HCT116 (cell line): ENCODE data around the gene PIEZO2. TPM values are rescaled to one million over a fixed set of nuclear protein-coding genes. Genes with fewer than 3 reads are reported as not detected.

Experiments
- ATAC-seq: fragments of 200-7000 bp; cut with Tn5 transposase; 2 replicates; pipeline ENCODE4 v1.9.1; 2020; ENCODE audit warnings: mild to moderate bottlenecking, moderate library complexity
- BruUV-seq: library from RNA; stranded (reverse); fragments of 400-500 nt; replicated peaks from 2 replicates; lab custom pipeline; 2021; lab: Mats Ljungman, UMichigan
- CTCF ChIA-PET: fragments of 300-600 bp; sonication (Branson Sonifier 250); formaldehyde crosslinking; loops from one replicate; lab custom pipeline; 2021; ENCODE audit warnings: antibody characterized with exemption; lab: Charles Lee
- POLR2A ChIA-PET: fragments of 300-600, 350-600 bp; sonication (Branson Sonifier 250); formaldehyde crosslinking; loops from one replicate; lab custom pipeline; 2021; ENCODE audit warnings: antibody characterized with exemption; lab: Charles Lee
- RAD21 ChIA-PET, 2 experiments: fragments of 300-600 bp; sonication (Branson Sonifier 250); formaldehyde crosslinking; loops; one replicate each; lab custom pipeline; 2023; ENCODE audit warnings: low total read pairs in 2 of 2; ENCODE audit not compliant: uncharacterized antibody in 2 of 2, unreplicated experiment in 2 of 2, low non-redundant PET in 1 of 2; lab: Charles Lee
- DNase-seq: peaks from one replicate; pipeline ENCODE4 v3.0.0-alpha.2; 2010; ENCODE audit warnings: low read depth, low spot score
- H2AFZ ChIP-seq: fragments of 200-600 bp; shearing (Covaris generic), sonication (generic); 2 replicates; pipeline ENCODE4 v1.6.1; 2017; ENCODE audit warnings: low read depth, mixed run types, mixed read lengths, antibody characterized with exemption, low read length; ENCODE audit not compliant: poor library complexity, severe bottlenecking
- H3K27ac ChIP-seq: 2 replicates; pipeline ENCODE4 v1.5.1; 2012; ENCODE audit warnings: low read depth, low read length
- H3K27me3 ChIP-seq: fragments of 200-600 bp; sonication (generic); 2 replicates; pipeline ENCODE4 v1.6.1; 2016; ENCODE audit warnings: mixed run types, low read length, mixed read lengths; ENCODE audit not compliant: insufficient read depth
- H3K36me3 ChIP-seq, 2 experiments: fragments of 200-500 bp in 1 of 2; fragments of 200-600 bp in 1 of 2; sonication (Bioruptor generic) in 1 of 2; sonication (generic) in 1 of 2; 2 replicates each; pipeline versions ENCODE4 v1.5.1 to v1.6.1; 2014 to 2016; ENCODE audit warnings: low read length in 2 of 2, inconsistent platforms in 1 of 2, mixed read lengths in 1 of 2, mixed run types in 1 of 2; ENCODE audit not compliant: insufficient read depth in 2 of 2, control insufficient read depth in 1 of 2
- H3K4me1 ChIP-seq, 2 experiments: fragments of 200-600 bp in 1 of 2; sonication (generic) in 1 of 2; 2 replicates each; pipeline versions ENCODE4 v1.5.1 to v1.6.1; 2012 to 2017; ENCODE audit warnings: low read length in 2 of 2, inconsistent platforms in 1 of 2, mild to moderate bottlenecking in 1 of 2, mixed read lengths in 1 of 2, mixed run types in 1 of 2, moderate library complexity in 1 of 2; ENCODE audit not compliant: insufficient read depth in 2 of 2, control insufficient read depth in 1 of 2
- H3K4me2 ChIP-seq: fragments of 200-600 bp; sonication (generic); 2 replicates; pipeline ENCODE4 v1.6.1; 2017; ENCODE audit warnings: mixed run types, low read length, mixed read lengths
- H3K4me3 ChIP-seq, 2 experiments: fragments of 200-600 bp in 1 of 2; sonication (generic) in 1 of 2; replicated peaks in 1 of 2; 2 replicates each; pipeline ENCODE4 v1.5.1; 2011 to 2016; ENCODE audit warnings: low read length in 2 of 2, control low read depth in 1 of 2, low read depth in 1 of 2, mild to moderate bottlenecking in 1 of 2, mixed read lengths in 1 of 2, mixed run types in 1 of 2
- H3K79me2 ChIP-seq: fragments of 200-600 bp; sonication (generic); 2 replicates; pipeline ENCODE4 v1.6.1; 2017; ENCODE audit warnings: mild to moderate bottlenecking, mixed run types, low read length, moderate library complexity, mixed read lengths; ENCODE audit not compliant: insufficient read depth
- H3K9ac ChIP-seq: fragments of 200-600 bp; sonication (generic); 2 replicates; pipeline ENCODE4 v1.6.1; 2016; ENCODE audit warnings: low read length, mixed read lengths
- H3K9me2 ChIP-seq: fragments of 200-600 bp; sonication (generic), shearing (Covaris generic); 2 replicates; pipeline ENCODE4 v1.6.1; 2017; ENCODE audit warnings: mixed run types, mild to moderate bottlenecking, moderate library complexity; ENCODE audit not compliant: insufficient read depth
- H3K9me3 ChIP-seq, 2 experiments: fragments of 200-500 bp in 1 of 2; fragments of 200-600 bp in 1 of 2; sonication (Bioruptor generic) in 1 of 2; sonication (generic) in 1 of 2; 2 replicates each; pipeline ENCODE4 v1.6.1; 2014 to 2017; ENCODE audit warnings: low read length in 2 of 2, mixed read lengths in 2 of 2, inconsistent platforms in 1 of 2, low read depth in 1 of 2, mild to moderate bottlenecking in 1 of 2, mixed run types in 1 of 2, moderate library complexity in 1 of 2; ENCODE audit not compliant: control insufficient read depth in 1 of 2, insufficient read depth in 1 of 2
- H4K20me1 ChIP-seq: fragments of 200-600 bp; sonication (generic), shearing (Covaris generic); 2 replicates; pipeline ENCODE4 v1.6.1; 2017; ENCODE audit warnings: mixed run types, mild to moderate bottlenecking, moderate library complexity; ENCODE audit not compliant: insufficient read depth
- CBX3 ChIP-seq: IDR thresholded peaks from 2 replicates; pipeline ENCODE4 v1.6.1; 2012; ENCODE audit warnings: low read depth
- CEBPB ChIP-seq: IDR thresholded peaks from 2 replicates; pipeline ENCODE4 v1.6.1; 2012; ENCODE audit warnings: low read depth
- ELF1 ChIP-seq: IDR thresholded peaks from 2 replicates; pipeline ENCODE4 v1.6.1; 2012; ENCODE audit warnings: low read depth, borderline replicate concordance
- EZH2 ChIP-seq: fragments of 200-600 bp; sonication (generic); IDR thresholded peaks from 2 replicates; pipeline ENCODE4 v1.6.1; 2017; ENCODE audit warnings: antibody characterized with exemption, mixed run types
- EZH2phosphoT487 ChIP-seq: fragments of 200-600 bp; IDR thresholded peaks from 2 replicates; pipeline ENCODE4 v1.6.1; 2018; ENCODE audit warnings: antibody characterized with exemption, borderline replicate concordance
- FOSL1 ChIP-seq: IDR thresholded peaks from 2 replicates; pipeline ENCODE4 v1.6.1; 2012; ENCODE audit warnings: low read depth
- JUND ChIP-seq: IDR thresholded peaks from 2 replicates; pipeline ENCODE4 v1.6.1; 2012
- POLR2A ChIP-seq: IDR thresholded peaks from 2 replicates; pipeline ENCODE4 v1.7.0; 2011; ENCODE audit warnings: borderline replicate concordance; ENCODE audit not compliant: insufficient read depth, insufficient read length; ENCODE audit errors: extremely low read depth
- POLR2AphosphoS5 ChIP-seq: IDR thresholded peaks from 2 replicates; pipeline ENCODE4 v1.6.1; 2011; ENCODE audit warnings: mild to moderate bottlenecking, low read depth, low read length, moderate library complexity
- RAD21 ChIP-seq: IDR thresholded peaks from 2 replicates; pipeline ENCODE4 v1.6.1; 2012; ENCODE audit warnings: low read depth, mild to moderate bottlenecking
- SIN3A ChIP-seq: IDR thresholded peaks from 2 replicates; pipeline ENCODE4 v1.6.1; 2012; ENCODE audit warnings: low read depth
- SP1 ChIP-seq: IDR thresholded peaks from 2 replicates; pipeline ENCODE4 v1.6.1; 2012; ENCODE audit warnings: low read depth
- SRF ChIP-seq: IDR thresholded peaks from 2 replicates; pipeline ENCODE4 v1.6.1; 2012; ENCODE audit warnings: low read depth
- YY1 ChIP-seq: IDR thresholded peaks from 2 replicates; pipeline ENCODE4 v1.6.1; 2011; ENCODE audit warnings: low read length, low read depth, moderate library complexity, mild to moderate bottlenecking; ENCODE audit not compliant: insufficient replicate concordance; ENCODE audit errors: extremely low read depth
- ZNF274 ChIP-seq: fragments of 200-500 bp; sonication (Bioruptor generic); IDR thresholded peaks from 2 replicates; pipeline ENCODE4 v1.6.1; 2014; ENCODE audit warnings: mild to moderate bottlenecking, low read depth, low read length, inconsistent platforms
- intact Hi-C: fragments of 100-400 bp; cut with micrococcal nuclease; formaldehyde crosslinking; loops from 2 replicates; pipeline ENCODE4 v1.10.0; 2022
- total RNA-seq: library from RNA; stranded (reverse); gene quantifications from one replicate; pipeline ENCODE4 v1.2.1, GENCODE V29; 2021; ENCODE audit not compliant: unreplicated experiment
- TF ChIP-seq, protein P1 (sequence below): IDR thresholded peaks from 2 replicates; pipeline ENCODE4 v1.6.1; 2011; ENCODE audit warnings: mild to moderate bottlenecking, low read length, moderate library complexity; ENCODE audit not compliant: insufficient replicate concordance; ENCODE audit errors: extremely low read depth
- TF ChIP-seq, protein P2 (sequence below), 3 experiments: fragments of 200-600 bp in 1 of 3; sonication (generic) in 1 of 3; IDR thresholded peaks in 2 of 3; conservative IDR thresholded peaks in 1 of 3; 2 replicates each; pipeline ENCODE4 v1.5.1; 2012 to 2017; ENCODE audit warnings: low read depth in 2 of 3, low read length in 2 of 3, antibody characterized with exemption in 1 of 3, borderline replicate concordance in 1 of 3, control low read depth in 1 of 3, mild to moderate bottlenecking in 1 of 3, mixed read lengths in 1 of 3, mixed run types in 1 of 3, moderate library complexity in 1 of 3; ENCODE audit not compliant: insufficient read depth in 1 of 3
- TF ChIP-seq, protein P3 (sequence below): IDR thresholded peaks from 2 replicates; pipeline ENCODE4 v1.6.1; 2012; ENCODE audit warnings: low read depth
- TF ChIP-seq, protein P4 (sequence below): IDR thresholded peaks from 2 replicates; pipeline ENCODE4 v1.6.1; 2012
- TF ChIP-seq, protein P5 (sequence below): IDR thresholded peaks from 2 replicates; pipeline ENCODE4 v1.6.1; 2012

Gene PIEZO2
- total RNA-seq, 1 experiment from 2014 or later: 0.34 TPM

DNA sequence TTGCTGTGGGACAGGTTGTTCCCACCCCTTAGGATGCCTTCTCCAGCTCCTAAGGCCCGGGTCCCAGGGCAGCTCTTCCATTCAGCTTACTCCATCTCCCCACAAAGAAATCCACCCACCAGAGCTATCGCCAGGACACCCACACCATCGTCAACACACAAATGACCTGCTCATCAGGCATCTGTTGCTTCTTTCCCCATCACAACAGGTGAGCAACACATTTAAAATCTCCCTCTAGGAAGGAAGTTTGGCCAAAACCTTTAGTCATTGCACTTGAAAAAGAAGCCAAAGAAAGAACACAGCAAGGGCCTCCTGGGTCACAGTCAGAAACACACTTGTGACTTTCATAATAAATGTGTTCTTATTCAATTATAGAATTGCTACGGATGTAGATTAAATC is 289.0 kb downstream of the PIEZO2 start:
- H3K4me1 ChIP-seq: no peaks in the 10 kb centered on the region
- H3K9ac ChIP-seq: no peak overlapping the region
- H3K9me2 ChIP-seq: no peaks in the 10 kb centered on the region
- intact Hi-C loops: no loop called here
- no peak for ATAC-seq
- H3K4me3 ChIP-seq: no peak overlapping the region
- no peak for DNase-seq
- no peaks in the 10 kb centered on the region for H3K9me3 ChIP-seq
- no peaks in the 10 kb centered on the region for H3K36me3 ChIP-seq
- POLR2A ChIA-PET: no interaction called here
- H3K79me2 ChIP-seq: no peaks in the 10 kb centered on the region
- no TSS peak for BruUV-seq
- no peak overlapping the region for H3K4me2 ChIP-seq
- CTCF ChIA-PET: interaction anchor here (1.1 kb wide), 1 partner anchor 9 kb away, joined by 3 read pairs; no protein-coding TSS in a partner anchor
- H2AFZ ChIP-seq: no peak overlapping the region
- RAD21 ChIA-PET: no interaction called here
- H4K20me1 ChIP-seq: no peaks in the 10 kb centered on the region
- peaks cover 33% of the 10 kb centered on the region for H3K27me3 ChIP-seq
- TF ChIP-seq, protein P1, sequence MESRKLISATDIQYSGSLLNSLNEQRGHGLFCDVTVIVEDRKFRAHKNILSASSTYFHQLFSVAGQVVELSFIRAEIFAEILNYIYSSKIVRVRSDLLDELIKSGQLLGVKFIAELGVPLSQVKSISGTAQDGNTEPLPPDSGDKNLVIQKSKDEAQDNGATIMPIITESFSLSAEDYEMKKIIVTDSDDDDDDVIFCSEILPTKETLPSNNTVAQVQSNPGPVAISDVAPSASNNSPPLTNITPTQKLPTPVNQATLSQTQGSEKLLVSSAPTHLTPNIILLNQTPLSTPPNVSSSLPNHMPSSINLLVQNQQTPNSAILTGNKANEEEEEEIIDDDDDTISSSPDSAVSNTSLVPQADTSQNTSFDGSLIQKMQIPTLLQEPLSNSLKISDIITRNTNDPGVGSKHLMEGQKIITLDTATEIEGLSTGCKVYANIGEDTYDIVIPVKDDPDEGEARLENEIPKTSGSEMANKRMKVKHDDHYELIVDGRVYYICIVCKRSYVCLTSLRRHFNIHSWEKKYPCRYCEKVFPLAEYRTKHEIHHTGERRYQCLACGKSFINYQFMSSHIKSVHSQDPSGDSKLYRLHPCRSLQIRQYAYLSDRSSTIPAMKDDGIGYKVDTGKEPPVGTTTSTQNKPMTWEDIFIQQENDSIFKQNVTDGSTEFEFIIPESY: no peak
- TF ChIP-seq, protein P2, sequence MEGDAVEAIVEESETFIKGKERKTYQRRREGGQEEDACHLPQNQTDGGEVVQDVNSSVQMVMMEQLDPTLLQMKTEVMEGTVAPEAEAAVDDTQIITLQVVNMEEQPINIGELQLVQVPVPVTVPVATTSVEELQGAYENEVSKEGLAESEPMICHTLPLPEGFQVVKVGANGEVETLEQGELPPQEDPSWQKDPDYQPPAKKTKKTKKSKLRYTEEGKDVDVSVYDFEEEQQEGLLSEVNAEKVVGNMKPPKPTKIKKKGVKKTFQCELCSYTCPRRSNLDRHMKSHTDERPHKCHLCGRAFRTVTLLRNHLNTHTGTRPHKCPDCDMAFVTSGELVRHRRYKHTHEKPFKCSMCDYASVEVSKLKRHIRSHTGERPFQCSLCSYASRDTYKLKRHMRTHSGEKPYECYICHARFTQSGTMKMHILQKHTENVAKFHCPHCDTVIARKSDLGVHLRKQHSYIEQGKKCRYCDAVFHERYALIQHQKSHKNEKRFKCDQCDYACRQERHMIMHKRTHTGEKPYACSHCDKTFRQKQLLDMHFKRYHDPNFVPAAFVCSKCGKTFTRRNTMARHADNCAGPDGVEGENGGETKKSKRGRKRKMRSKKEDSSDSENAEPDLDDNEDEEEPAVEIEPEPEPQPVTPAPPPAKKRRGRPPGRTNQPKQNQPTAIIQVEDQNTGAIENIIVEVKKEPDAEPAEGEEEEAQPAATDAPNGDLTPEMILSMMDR (IDR thresholded peaks at IDR 0.05 in 2 of 3, conservative IDR thresholded peaks at IDR 0.05 in 1 of 3; ENCODE audit: borderline replicate concordance in 1 of 3, insufficient read depth in 1 of 3, low read depth in 2 of 3, low read length in 2 of 3): no peak
- TF ChIP-seq EZH2phosphoT487 (no peak), POLR2A (no peak), JUND (no peak), ELF1 (no peak), ZNF274 (no peak), CBX3 (no peak), SP1 (no peak), YY1 (no peak), EZH2 (no peak), FOSL1 (no peak), SRF (no peak), CEBPB (no peak), POLR2AphosphoS5 (no peak), RAD21 (no peak), SIN3A (no peak)
- TF ChIP-seq, protein P3, sequence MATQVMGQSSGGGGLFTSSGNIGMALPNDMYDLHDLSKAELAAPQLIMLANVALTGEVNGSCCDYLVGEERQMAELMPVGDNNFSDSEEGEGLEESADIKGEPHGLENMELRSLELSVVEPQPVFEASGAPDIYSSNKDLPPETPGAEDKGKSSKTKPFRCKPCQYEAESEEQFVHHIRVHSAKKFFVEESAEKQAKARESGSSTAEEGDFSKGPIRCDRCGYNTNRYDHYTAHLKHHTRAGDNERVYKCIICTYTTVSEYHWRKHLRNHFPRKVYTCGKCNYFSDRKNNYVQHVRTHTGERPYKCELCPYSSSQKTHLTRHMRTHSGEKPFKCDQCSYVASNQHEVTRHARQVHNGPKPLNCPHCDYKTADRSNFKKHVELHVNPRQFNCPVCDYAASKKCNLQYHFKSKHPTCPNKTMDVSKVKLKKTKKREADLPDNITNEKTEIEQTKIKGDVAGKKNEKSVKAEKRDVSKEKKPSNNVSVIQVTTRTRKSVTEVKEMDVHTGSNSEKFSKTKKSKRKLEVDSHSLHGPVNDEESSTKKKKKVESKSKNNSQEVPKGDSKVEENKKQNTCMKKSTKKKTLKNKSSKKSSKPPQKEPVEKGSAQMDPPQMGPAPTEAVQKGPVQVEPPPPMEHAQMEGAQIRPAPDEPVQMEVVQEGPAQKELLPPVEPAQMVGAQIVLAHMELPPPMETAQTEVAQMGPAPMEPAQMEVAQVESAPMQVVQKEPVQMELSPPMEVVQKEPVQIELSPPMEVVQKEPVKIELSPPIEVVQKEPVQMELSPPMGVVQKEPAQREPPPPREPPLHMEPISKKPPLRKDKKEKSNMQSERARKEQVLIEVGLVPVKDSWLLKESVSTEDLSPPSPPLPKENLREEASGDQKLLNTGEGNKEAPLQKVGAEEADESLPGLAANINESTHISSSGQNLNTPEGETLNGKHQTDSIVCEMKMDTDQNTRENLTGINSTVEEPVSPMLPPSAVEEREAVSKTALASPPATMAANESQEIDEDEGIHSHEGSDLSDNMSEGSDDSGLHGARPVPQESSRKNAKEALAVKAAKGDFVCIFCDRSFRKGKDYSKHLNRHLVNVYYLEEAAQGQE: no peak
- TF ChIP-seq, protein P4, sequence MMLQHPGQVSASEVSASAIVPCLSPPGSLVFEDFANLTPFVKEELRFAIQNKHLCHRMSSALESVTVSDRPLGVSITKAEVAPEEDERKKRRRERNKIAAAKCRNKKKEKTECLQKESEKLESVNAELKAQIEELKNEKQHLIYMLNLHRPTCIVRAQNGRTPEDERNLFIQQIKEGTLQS: no peak
- TF ChIP-seq, protein P5, sequence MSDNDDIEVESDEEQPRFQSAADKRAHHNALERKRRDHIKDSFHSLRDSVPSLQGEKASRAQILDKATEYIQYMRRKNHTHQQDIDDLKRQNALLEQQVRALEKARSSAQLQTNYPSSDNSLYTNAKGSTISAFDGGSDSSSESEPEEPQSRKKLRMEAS: no peak
- no peak overlapping the region for H3K27ac ChIP-seq
